PC-3 (cell line): Measurements from ENCODE around the gene CAMTA1. TPM values are rescaled to one million over a fixed set of nuclear protein-coding genes. Genes with fewer than 3 reads are reported as not detected.

Source experiments
- ATAC-seq: fragments of 200-7000 bp; cut with Tn5 transposase; 2 replicates; pipeline ENCODE4 v1.9.1; 2020; ENCODE audit warnings: mild to moderate bottlenecking, moderate library complexity
- BruUV-seq: library from RNA; stranded (reverse); fragments of 400-500 nt; replicated peaks from 2 replicates; lab custom pipeline; 2021; lab: Mats Ljungman, UMichigan
- CTCF ChIA-PET: fragments of 300-600 bp; sonication (Branson Sonifier 250); formaldehyde crosslinking; loops from one replicate; lab custom pipeline; 2022; ENCODE audit warnings: antibody characterized with exemption; lab: Charles Lee
- POLR2A ChIA-PET: fragments of 300-600 bp; sonication (Branson Sonifier 250); formaldehyde crosslinking; loops from one replicate; lab custom pipeline; 2022; ENCODE audit warnings: antibody characterized with exemption; ENCODE audit not compliant: unreplicated experiment; lab: Charles Lee
- DNase-seq: peaks from one replicate; pipeline ENCODE4 v3.0.0-alpha.2; 2015
- H2AFZ ChIP-seq: fragments of 300-600 bp; sonication (generic); 2 replicates; pipeline ENCODE4 v1.6.0; 2016; ENCODE audit warnings: antibody characterized with exemption, low read length
- H3F3A ChIP-seq: fragments of 300-600 bp; sonication (generic); one replicate; pipeline ENCODE4 v1.6.0; 2017; ENCODE audit warnings: antibody characterized with exemption, low read length, control low read depth, mild to moderate bottlenecking; ENCODE audit not compliant: unreplicated experiment
- H3K27ac ChIP-seq: fragments of 300-600 bp; sonication (generic); 2 replicates; pipeline ENCODE4 v1.5.1; 2016; ENCODE audit warnings: mild to moderate bottlenecking, low read length
- H3K27me3 ChIP-seq: fragments of 300-600 bp; sonication (generic); 2 replicates; pipeline ENCODE4 v1.6.1; 2016; ENCODE audit warnings: low read length, mixed read lengths
- H3K36me3 ChIP-seq: fragments of 300-600 bp; sonication (generic); 2 replicates; pipeline ENCODE4 v1.6.1; 2016; ENCODE audit warnings: low read depth, mixed run types, low read length, mixed read lengths
- H3K4me1 ChIP-seq: fragments of 300-600 bp; sonication (generic); 2 replicates; pipeline ENCODE4 v1.5.1; 2016; ENCODE audit warnings: low read length; ENCODE audit not compliant: insufficient read depth
- H3K4me2 ChIP-seq: fragments of 300-600 bp; sonication (generic); 2 replicates; pipeline ENCODE4 v1.6.0; 2016; ENCODE audit warnings: low read length
- H3K4me3 ChIP-seq: fragments of 300-600 bp; sonication (generic); 2 replicates; pipeline ENCODE4 v1.5.1; 2016; ENCODE audit warnings: mild to moderate bottlenecking, low read length, mixed read lengths
- H3K79me2 ChIP-seq: fragments of 300-600 bp; sonication (generic); 2 replicates; pipeline ENCODE4 v1.6.1; 2017; ENCODE audit warnings: low read length, mixed read lengths
- H3K9ac ChIP-seq: fragments of 300-600 bp; sonication (generic); 2 replicates; pipeline ENCODE4 v1.6.0; 2016; ENCODE audit warnings: mild to moderate bottlenecking, low read length
- H3K9me2 ChIP-seq: fragments of 300-600 bp; sonication (generic); replicated peaks from 2 replicates; pipeline ENCODE4 v1.6.1; 2016; ENCODE audit warnings: mixed run types, low read length, mixed read lengths
- H3K9me3 ChIP-seq: fragments of 300-600 bp; sonication (generic); 2 replicates; pipeline ENCODE4 v1.6.1; 2016; ENCODE audit warnings: low read length, mixed read lengths
- H4K20me1 ChIP-seq: fragments of 300-600 bp; sonication (generic); 2 replicates; pipeline ENCODE4 v1.6.1; 2016; ENCODE audit warnings: low read length, mixed read lengths
- CTCF ChIP-seq: fragments of 300-600 bp; sonication (generic); conservative IDR thresholded peaks from 2 replicates; pipeline ENCODE4 v1.5.1; 2017; ENCODE audit warnings: antibody characterized with exemption, low read depth, mild to moderate bottlenecking, low read length
- EZH2 ChIP-seq: fragments of 300-600 bp; sonication (generic); IDR thresholded peaks from one replicate; pipeline ENCODE4 v1.6.1; 2017; ENCODE audit warnings: antibody characterized with exemption, mild to moderate bottlenecking, low read length; ENCODE audit not compliant: unreplicated experiment
- EZH2phosphoT487 ChIP-seq: fragments of 300-600 bp; sonication (generic); IDR thresholded peaks from 2 replicates; pipeline ENCODE4 v1.6.1; 2018; ENCODE audit warnings: mild to moderate bottlenecking, antibody characterized with exemption, low read length, borderline replicate concordance
- intact Hi-C: fragments of 100-400 bp; cut with micrococcal nuclease; formaldehyde crosslinking; loops from 2 replicates; pipeline ENCODE4 v1.9.0; 2023
- total RNA-seq: library from RNA; depleted of rRNA; stranded (reverse); fragments of >200 nt; gene quantifications from 2 replicates; pipeline ENCODE4 v1.2.3, GENCODE V29; 2014

Gene CAMTA1
- total RNA-seq, 1 experiment from 2014 or later = 40.8 TPM

- no peaks in the 10 kb centered on the region for H3K4me1 ChIP-seq
- H3K27ac ChIP-seq = no peak overlapping the region
- H4K20me1 ChIP-seq = no peaks in the 10 kb centered on the region
- CTCF ChIA-PET = interaction anchor here (0.7 kb wide), 1 partner anchor 115 kb away, joined by 3 read pairs; no protein-coding TSS in a partner anchor
- H2AFZ ChIP-seq = no peak overlapping the region
- no peak overlapping the region for H3K4me2 ChIP-seq
- no TSS peak for BruUV-seq
- no peaks in the 10 kb centered on the region for H3K79me2 ChIP-seq
- H3K4me3 ChIP-seq = no peak overlapping the region
- H3K27me3 ChIP-seq = peaks cover 34% of the 10 kb centered on the region
- H3K9me2 ChIP-seq = no peaks in the 10 kb centered on the region
- POLR2A ChIA-PET = no interaction called here
- intact Hi-C loops = no loop called here
- ATAC-seq (no peak), DNase-seq (no peak)
- no peaks in the 10 kb centered on the region for H3K9me3 ChIP-seq
- H3K36me3 ChIP-seq = no peaks in the 10 kb centered on the region
- no peaks in the 10 kb centered on the region for H3F3A ChIP-seq
- TF ChIP-seq EZH2 = no peak
- TF ChIP-seq CTCF = no peak
- TF ChIP-seq EZH2phosphoT487 = no peak
- H3K9ac ChIP-seq = no peak overlapping the region
Observed at GRCh38 chr1:6757719-6758435, 27.4 kb upstream of the CAMTA1 start.

DNA sequence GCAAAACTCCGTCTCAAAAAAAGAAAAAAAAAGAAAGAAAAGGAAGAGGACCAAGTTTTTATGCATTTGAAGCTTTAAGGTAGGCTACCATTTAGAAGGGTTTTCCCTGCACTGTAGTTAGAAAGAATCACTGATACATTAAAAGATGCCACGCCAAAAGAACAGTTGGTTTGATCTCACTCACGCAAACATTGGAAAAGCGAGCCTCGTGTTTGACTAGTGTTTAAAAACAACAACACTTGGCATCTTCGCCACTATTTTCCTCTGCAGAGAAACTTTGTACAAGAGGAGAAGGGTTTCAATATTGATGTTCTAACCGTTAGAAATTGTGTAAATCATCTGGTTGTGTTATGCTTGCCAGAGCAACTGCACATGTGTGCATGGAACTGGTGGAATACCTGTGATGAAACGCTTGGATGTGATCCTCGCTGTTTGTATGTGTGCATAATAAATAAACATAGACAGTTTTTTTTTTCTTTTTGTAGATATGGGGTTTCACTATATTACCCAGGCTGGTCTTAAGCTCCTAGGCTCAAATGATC lies 24.0 kb upstream of the CAMTA1 start:
- Histone ChIP-seq H3K9ac (no peak overlapping the region), H3K9me3 (no peaks in the 10 kb centered on the region), H3K9me2 (no peaks in the 10 kb centered on the region), H3K4me1 (no peaks in the 10 kb centered on the region), H3K4me3 (no peak overlapping the region), H4K20me1 (no peaks in the 10 kb centered on the region), H3K27me3 (peaks cover 9% of the 10 kb centered on the region), H3K27ac (no peak overlapping the region), H3F3A (no peaks in the 10 kb centered on the region), H3K36me3 (no peaks in the 10 kb centered on the region), H2AFZ (no peak overlapping the region), H3K4me2 (no peak overlapping the region), H3K79me2 (no peaks in the 10 kb centered on the region)
- CTCF ChIA-PET = interaction anchor here (0.7 kb wide), 1 partner anchor 114 kb away, joined by 6 read pairs; no protein-coding TSS in a partner anchor
- POLR2A ChIA-PET = no interaction called here
- DNase-seq = no peak
- BruUV-seq = no TSS peak
- ATAC-seq = no peak
- intact Hi-C loops = no loop called here
- no peak for TF ChIP-seq CTCF

- no peaks in the 10 kb centered on the region for H3K79me2 ChIP-seq
- intact Hi-C loops = no loop called here
- POLR2A ChIA-PET = no interaction called here
- H3K36me3 ChIP-seq = no peaks in the 10 kb centered on the region
- H3K9ac ChIP-seq = no peak overlapping the region
- H2AFZ ChIP-seq = no peak overlapping the region
- peaks cover 9% of the 10 kb centered on the region for H3K27me3 ChIP-seq
- H3F3A ChIP-seq = no peaks in the 10 kb centered on the region
- H4K20me1 ChIP-seq = no peaks in the 10 kb centered on the region
- BruUV-seq = no TSS peak
- no peaks in the 10 kb centered on the region for H3K4me1 ChIP-seq
- H3K4me2 ChIP-seq = no peak overlapping the region
- CTCF ChIA-PET = interaction anchor here (0.7 kb wide), 1 partner anchor 115 kb away, joined by 6 read pairs; no protein-coding TSS in a partner anchor
- DNase-seq (peak; percentile 48), ATAC-seq (no peak)
- TF ChIP-seq EZH2 = no peak
- no peaks in the 10 kb centered on the region for H3K9me2 ChIP-seq
- no peak overlapping the region for H3K27ac ChIP-seq
- H3K9me3 ChIP-seq = no peaks in the 10 kb centered on the region
- no peak overlapping the region for H3K4me3 ChIP-seq
Observed at GRCh38 chr1:6762060-6762459, 23.2 kb upstream of the CAMTA1 start.
